ENCODE results near the gene TRIP13. TPM values are rescaled to one million over a fixed set of nuclear protein-coding genes. Genes with fewer than 3 reads are reported as not detected.

TRIP13 gene
- total RNA-seq, 1 experiment from 2014 or later: 42.6 TPM

DNA sequence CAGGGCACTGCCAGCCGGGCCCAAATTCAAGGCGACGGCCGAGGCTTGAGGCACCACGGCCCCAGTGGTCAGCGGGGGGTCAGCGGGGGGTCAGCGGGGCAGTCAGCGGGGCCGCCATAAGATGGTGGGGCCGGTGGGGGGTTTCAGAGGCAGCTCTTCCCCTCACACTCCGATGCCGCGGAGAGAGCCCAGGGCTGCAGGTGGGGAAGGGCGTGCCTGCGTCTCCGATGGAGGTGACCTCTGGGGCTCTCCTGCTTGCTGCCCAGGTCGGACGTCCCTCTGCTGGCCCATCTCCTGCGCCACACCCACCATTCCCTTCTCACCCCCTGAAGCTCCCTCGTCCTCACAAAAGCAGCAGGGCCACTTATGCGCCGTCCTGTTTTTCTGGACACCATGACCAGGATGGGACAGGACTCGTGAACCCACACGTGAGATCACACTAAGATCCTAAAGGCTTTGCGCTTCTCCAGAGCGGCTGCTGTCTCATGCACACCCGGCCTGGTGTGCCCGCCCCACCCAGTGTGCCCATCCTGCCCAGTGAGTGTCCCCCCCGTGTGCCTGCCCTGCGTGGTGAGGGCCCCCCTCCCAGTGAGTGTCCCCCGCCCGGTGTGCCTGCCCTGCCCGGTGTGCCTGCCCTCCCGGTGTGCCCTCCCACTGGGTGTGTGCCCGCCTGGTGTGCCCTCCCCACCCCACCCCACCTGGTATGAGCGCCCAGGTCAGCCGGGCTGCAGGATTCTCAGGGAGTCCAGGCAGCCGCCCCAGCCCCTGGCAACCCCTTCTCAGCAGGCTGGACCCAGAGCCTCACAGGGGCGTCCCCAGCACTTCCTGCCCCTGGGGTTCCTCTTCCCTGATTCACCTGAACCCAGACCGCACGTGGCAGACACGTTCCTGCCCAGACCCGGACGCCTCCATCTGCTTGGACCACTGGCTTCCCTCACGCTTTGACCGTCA is 67.2 kb downstream of the TRIP13 start:
- no peak overlapping the region for H2AFZ ChIP-seq (ENCODE audit: low read length)
- 0 out of 4 replicates have a peak, but pooled peaks cover 0 to 2% of the 10 kb centered on the region in 2 experiments for H3K4me1 Mint-ChIP-seq

More for the DNA sequence above, 67.2 kb downstream of the TRIP13 start:
- no peaks in the 10 kb centered on the region for H3K79me1 ChIP-seq (ENCODE audit: insufficient read depth, low read depth, low read length, poor library complexity, severe bottlenecking)
- no peaks in the 10 kb centered on the region for H3K9me3 Mint-ChIP-seq
- WGBS (ENCODE audit: extremely low coverage, insufficient read length, low lambda C conversion rate): no CpG with 5 or more reads among the region's 47 CpGs
- TF ChIP-seq, protein P1, sequence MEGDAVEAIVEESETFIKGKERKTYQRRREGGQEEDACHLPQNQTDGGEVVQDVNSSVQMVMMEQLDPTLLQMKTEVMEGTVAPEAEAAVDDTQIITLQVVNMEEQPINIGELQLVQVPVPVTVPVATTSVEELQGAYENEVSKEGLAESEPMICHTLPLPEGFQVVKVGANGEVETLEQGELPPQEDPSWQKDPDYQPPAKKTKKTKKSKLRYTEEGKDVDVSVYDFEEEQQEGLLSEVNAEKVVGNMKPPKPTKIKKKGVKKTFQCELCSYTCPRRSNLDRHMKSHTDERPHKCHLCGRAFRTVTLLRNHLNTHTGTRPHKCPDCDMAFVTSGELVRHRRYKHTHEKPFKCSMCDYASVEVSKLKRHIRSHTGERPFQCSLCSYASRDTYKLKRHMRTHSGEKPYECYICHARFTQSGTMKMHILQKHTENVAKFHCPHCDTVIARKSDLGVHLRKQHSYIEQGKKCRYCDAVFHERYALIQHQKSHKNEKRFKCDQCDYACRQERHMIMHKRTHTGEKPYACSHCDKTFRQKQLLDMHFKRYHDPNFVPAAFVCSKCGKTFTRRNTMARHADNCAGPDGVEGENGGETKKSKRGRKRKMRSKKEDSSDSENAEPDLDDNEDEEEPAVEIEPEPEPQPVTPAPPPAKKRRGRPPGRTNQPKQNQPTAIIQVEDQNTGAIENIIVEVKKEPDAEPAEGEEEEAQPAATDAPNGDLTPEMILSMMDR (conservative IDR thresholded peaks at IDR 0.05): no peak
- no peak overlapping the region; a peak in 2 of 7 replicates for H3K27ac Mint-ChIP-seq
- H3K9ac ChIP-seq (ENCODE audit: extremely low read depth, insufficient read length, low read length): no peak overlapping the region
- no peak overlapping the region for H3K23ac ChIP-seq (ENCODE audit: insufficient read length, low read depth, low read length)
- H2BK5ac ChIP-seq (ENCODE audit: insufficient read length, low read length): no peak overlapping the region
- peak; percentile 18 for DNase-seq
- H4K8ac ChIP-seq (replicated peaks; ENCODE audit: insufficient read length, low read depth, low read length): no peak overlapping the region
- H2BK20ac ChIP-seq (ENCODE audit: low read depth, low read length, poor library complexity, severe bottlenecking): no peak overlapping the region
- no peak overlapping the region for H2AK5ac ChIP-seq (ENCODE audit: insufficient read length, low read length)
- no peak overlapping the region for H4K91ac ChIP-seq (ENCODE audit: insufficient read length, low read depth, low read length)
- H4K20me1 ChIP-seq (ENCODE audit: control insufficient read depth, insufficient read depth, insufficient read length): no peaks in the 10 kb centered on the region
- no peak overlapping the region for H3K18ac ChIP-seq (ENCODE audit: insufficient read length, low read depth, low read length)
- no peak overlapping the region for H3K4me2 ChIP-seq (ENCODE audit: insufficient read depth, insufficient read length, low read length)
- H3K56ac ChIP-seq (ENCODE audit: insufficient read length, low read depth, low read length): no peak overlapping the region
- H2BK12ac ChIP-seq (ENCODE audit: insufficient read length, low read depth, low read length): no peak overlapping the region
- no peaks in the 10 kb centered on the region for H3K23me2 ChIP-seq (ENCODE audit: insufficient read length, low read depth, low read length, poor library complexity, severe bottlenecking)
- H3K4me3 Mint-ChIP-seq: no peak overlapping the region
- no peak overlapping the region for H2BK120ac ChIP-seq (ENCODE audit: low read depth, low read length, poor library complexity, severe bottlenecking)
- no peaks in the 10 kb centered on the region for H3K9me3 ChIP-seq (ENCODE audit: control insufficient read depth, low read depth, low read length)
- H3K4me1 ChIP-seq (ENCODE audit: insufficient read depth, low read length): no peaks in the 10 kb centered on the region
- no peak overlapping the region for H3T11ph ChIP-seq (ENCODE audit: low read length)
- H3K14ac ChIP-seq (ENCODE audit: insufficient read depth, low read length): no peak overlapping the region; the same call in 1 of the 2 replicates
- no peak overlapping the region for H2BK15ac ChIP-seq (ENCODE audit: low read depth, low read length)
- H4K5ac ChIP-seq (ENCODE audit: insufficient read length, low read depth, low read length): no peak overlapping the region
- H3K36me3 Mint-ChIP-seq (ENCODE audit: insufficient read depth in 1 of 3, low read depth in 3 of 3): no peaks in the 10 kb centered on the region
- no peak overlapping the region for H3K27ac ChIP-seq (ENCODE audit: insufficient read length, low read depth, low read length)
- H3K4ac ChIP-seq (ENCODE audit: low read depth, low read length): no peak overlapping the region
- no peaks in the 10 kb centered on the region for H3K79me2 ChIP-seq (ENCODE audit: insufficient read depth, low read length)
- no peaks in the 10 kb centered on the region for H3K27me3 ChIP-seq (ENCODE audit: insufficient read depth, low read length)
- peaks cover 4% of the 10 kb centered on the region for H3K27me3 Mint-ChIP-seq (ENCODE audit: low read depth)

All from H9 (cell line).